SK-N-MC (cell line): ENCODE results near the gene C1QBP.

ENCODE experiments used
- EZH2 ChIP-seq: fragments of 200-600 bp; sonication (generic); IDR thresholded peaks from one replicate; pipeline ENCODE4 v1.6.1; 2017; ENCODE audit warnings: antibody characterized with exemption
- POLR2AphosphoS5 ChIP-seq: IDR thresholded peaks from 2 replicates; pipeline ENCODE4 v1.6.1; 2012; ENCODE audit warnings: mild to moderate bottlenecking, low read depth, low read length, borderline replicate concordance

GRCh38 chr17:5443728-5444127 is 4.8 kb upstream of the C1QBP start:
- TF ChIP-seq POLR2AphosphoS5 (no peak), EZH2 (no peak)
